B cell (primary cell): ENCODE data around the gene CUBN.

Source experiments
- CTCF ChIP-seq: fragments of 200-600 bp; IDR thresholded peaks from one replicate; pipeline ENCODE4 v1.8.0; 2022; ENCODE audit warnings: antibody characterized with exemption, mild to moderate bottlenecking
- EZH2 ChIP-seq: IDR thresholded peaks from 2 replicates; pipeline ENCODE4 v1.6.1; 2012; ENCODE audit warnings: borderline replicate concordance, low read depth, mild to moderate bottlenecking, moderate library complexity, low read length; ENCODE audit not compliant: insufficient read depth, poor library complexity, severe bottlenecking

GRCh38 chr10:17140386-17140761, 10.8 kb upstream of the CUBN start:
- TF ChIP-seq CTCF: no peak
- TF ChIP-seq EZH2: no peak
